Endodermal cell (in vitro differentiated cells): ENCODE results near the gene EPC1. TPM values are rescaled to one million over a fixed set of nuclear protein-coding genes. Genes with fewer than 3 reads are reported as not detected.
A peak's percentile ranks its signal among the peaks of the same experiment; 100 is the strongest.

Experiments used
- DNase-seq: peaks from one replicate; pipeline ENCODE4 v3.0.0-alpha.2; 2017
- H3K27ac ChIP-seq: 2 replicates; pipeline ENCODE4 v1.5.1; 2013; ENCODE audit warnings: mild to moderate bottlenecking, low read depth, low read length, moderate library complexity
- H3K27me3 ChIP-seq: 2 replicates; pipeline ENCODE4 v1.6.1; 2013; ENCODE audit warnings: mild to moderate bottlenecking, low read length, moderate library complexity; ENCODE audit not compliant: insufficient read depth, control insufficient read depth, poor library complexity, severe bottlenecking
- H3K36me3 ChIP-seq: 2 replicates; pipeline ENCODE4 v1.7.0; 2013; ENCODE audit warnings: mild to moderate bottlenecking, low read length, moderate library complexity; ENCODE audit not compliant: control insufficient read depth, insufficient read depth
- H3K4me1 ChIP-seq: one replicate; pipeline ENCODE4 v1.7.0; 2013; ENCODE audit warnings: low read length; ENCODE audit not compliant: control insufficient read depth, insufficient read depth
- H3K4me3 ChIP-seq: 2 replicates; pipeline ENCODE4 v1.5.1; 2013; ENCODE audit warnings: mild to moderate bottlenecking, low read length, moderate library complexity
- H3K9ac ChIP-seq: 2 replicates; pipeline ENCODE4 v1.6.1; 2013; ENCODE audit warnings: mild to moderate bottlenecking, low read length, moderate library complexity; ENCODE audit not compliant: poor library complexity, severe bottlenecking; ENCODE audit errors: extremely low read depth
- H3K9me3 ChIP-seq: 2 replicates; pipeline ENCODE4 v1.6.1; 2013; ENCODE audit warnings: mild to moderate bottlenecking, low read length, moderate library complexity; ENCODE audit not compliant: control insufficient read depth
- H3K27ac Mint-ChIP-seq: 2 replicates; pipeline ENCODE4 v1.8.0; 2020; ENCODE audit warnings: mixed read lengths
- H3K27me3 Mint-ChIP-seq: 2 replicates; pipeline ENCODE4 v1.8.0; 2021; ENCODE audit warnings: mild to moderate bottlenecking, mixed read lengths; ENCODE audit not compliant: insufficient read depth
- H3K36me3 Mint-ChIP-seq: 2 replicates; pipeline ENCODE4 v1.8.0; 2020; ENCODE audit warnings: low read depth, mixed read lengths
- H3K4me1 Mint-ChIP-seq: 2 replicates; pipeline ENCODE4 v1.8.0; 2020; ENCODE audit warnings: mixed read lengths
- H3K4me3 Mint-ChIP-seq: 2 replicates; pipeline ENCODE4 v1.8.0; 2020; ENCODE audit warnings: mild to moderate bottlenecking, moderate library complexity, mixed read lengths
- H3K9me3 Mint-ChIP-seq: 2 replicates; pipeline ENCODE4 v1.8.0; 2020; ENCODE audit warnings: mild to moderate bottlenecking, mixed read lengths
- WGBS, 2 experiments: methylation state at CpG; one replicate each; pipeline versions ENCODE4 v1.1.5 to v1.1.7; 2013; ENCODE audit warnings: missing lambda C conversion rate in 2 of 2, mixed read lengths in 1 of 2; ENCODE audit not compliant: insufficient coverage in 1 of 2, insufficient read length in 1 of 2; 5-methylcytosine and 5-hydroxymethylcytosine counted together
- total RNA-seq, 2 donors: library from RNA; stranded (reverse); fragmentation: NEBNext Ultra II Directional in 1 of 2; extraction: Animal tissue kit (Norgen Biotek cat#: 25700) in 1 of 2; gene quantifications; 2 replicates in 1 of 2; 3 replicates in 1 of 2; pipeline ENCODE4 v1.2.1, GENCODE V29; 2021
- TF ChIP-seq, protein P1 (sequence below): fragments of 200-600 bp; sonication (generic); conservative IDR thresholded peaks from 2 replicates; pipeline ENCODE4 v1.5.0; 2021; ENCODE audit warnings: antibody characterized with exemption, mild to moderate bottlenecking

Gene EPC1
- total RNA-seq, 2 donors from 2014 or later, result 27.9 to 40.3 TPM

DNA sequence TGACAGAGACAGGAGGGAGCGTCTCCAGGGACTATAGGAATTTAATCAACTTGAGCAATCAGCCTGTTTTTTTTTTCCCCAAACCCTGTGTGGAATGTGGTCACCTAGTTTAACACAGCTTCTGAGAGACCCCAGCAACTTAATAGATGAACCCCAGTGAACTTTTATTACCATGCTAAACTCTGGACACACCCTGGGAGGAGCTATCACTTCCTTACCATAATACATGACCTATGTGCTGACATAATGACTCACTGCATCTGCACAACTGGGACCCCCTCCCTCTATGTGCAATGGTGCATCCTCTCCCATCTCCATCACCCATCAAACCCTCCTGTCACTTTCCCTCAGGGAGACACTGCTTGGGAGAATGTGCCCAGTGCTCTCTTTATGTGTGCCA lies 83.7 kb downstream of the EPC1 start:
- peaks cover 76% of the 10 kb centered on the region for H3K27me3 Mint-ChIP-seq
- Histone ChIP-seq H3K9me3 (peaks cover 20% of the 10 kb centered on the region), H3K36me3 (peaks cover 11% of the 10 kb centered on the region), H3K4me1 (no peaks in the 10 kb centered on the region), H3K4me3 (no peak overlapping the region), H3K27me3 (peaks cover 59% of the 10 kb centered on the region), H3K27ac (no peak overlapping the region), H3K9ac (no peak overlapping the region)
- TF ChIP-seq, protein P1, sequence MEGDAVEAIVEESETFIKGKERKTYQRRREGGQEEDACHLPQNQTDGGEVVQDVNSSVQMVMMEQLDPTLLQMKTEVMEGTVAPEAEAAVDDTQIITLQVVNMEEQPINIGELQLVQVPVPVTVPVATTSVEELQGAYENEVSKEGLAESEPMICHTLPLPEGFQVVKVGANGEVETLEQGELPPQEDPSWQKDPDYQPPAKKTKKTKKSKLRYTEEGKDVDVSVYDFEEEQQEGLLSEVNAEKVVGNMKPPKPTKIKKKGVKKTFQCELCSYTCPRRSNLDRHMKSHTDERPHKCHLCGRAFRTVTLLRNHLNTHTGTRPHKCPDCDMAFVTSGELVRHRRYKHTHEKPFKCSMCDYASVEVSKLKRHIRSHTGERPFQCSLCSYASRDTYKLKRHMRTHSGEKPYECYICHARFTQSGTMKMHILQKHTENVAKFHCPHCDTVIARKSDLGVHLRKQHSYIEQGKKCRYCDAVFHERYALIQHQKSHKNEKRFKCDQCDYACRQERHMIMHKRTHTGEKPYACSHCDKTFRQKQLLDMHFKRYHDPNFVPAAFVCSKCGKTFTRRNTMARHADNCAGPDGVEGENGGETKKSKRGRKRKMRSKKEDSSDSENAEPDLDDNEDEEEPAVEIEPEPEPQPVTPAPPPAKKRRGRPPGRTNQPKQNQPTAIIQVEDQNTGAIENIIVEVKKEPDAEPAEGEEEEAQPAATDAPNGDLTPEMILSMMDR, result no peak
- H3K36me3 Mint-ChIP-seq, result peaks cover 20% of the 10 kb centered on the region
- WGBS, 2 experiments, result 100% methylated on average over 1 of the region's 1 CpG
- no peak overlapping the region for H3K27ac Mint-ChIP-seq
- peaks cover 15% of the 10 kb centered on the region for H3K4me1 Mint-ChIP-seq
- no peak overlapping the region for H3K4me3 Mint-ChIP-seq
- H3K9me3 Mint-ChIP-seq, result peaks cover 2% of the 10 kb centered on the region
- no peak for DNase-seq

DNA sequence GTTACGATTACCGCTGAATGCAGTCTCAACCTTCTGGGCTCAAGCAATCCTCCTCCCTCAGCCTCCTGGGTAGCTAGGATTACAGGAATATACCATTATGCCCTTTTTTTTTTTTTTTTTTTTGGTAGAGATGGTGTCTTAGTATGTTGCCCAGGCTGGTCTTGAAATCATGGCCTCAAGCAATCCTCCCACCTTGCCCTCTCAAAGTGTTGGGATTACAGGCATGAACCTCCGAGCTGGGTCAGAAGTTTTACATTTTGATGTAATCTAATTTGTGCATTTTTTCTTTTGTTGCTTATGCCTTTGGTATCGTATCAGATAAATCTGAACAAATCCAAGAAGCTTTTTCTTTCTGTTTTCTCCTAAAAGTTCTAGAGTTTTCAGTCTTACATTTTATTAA lies 87.4 kb downstream of the EPC1 start:
- no peak overlapping the region for H3K27ac Mint-ChIP-seq
- Histone ChIP-seq H3K4me1 (no peaks in the 10 kb centered on the region), H3K9me3 (peaks cover 11% of the 10 kb centered on the region), H3K36me3 (no peaks in the 10 kb centered on the region), H3K27ac (no peak overlapping the region), H3K27me3 (peaks cover 56% of the 10 kb centered on the region), H3K4me3 (no peak overlapping the region), H3K9ac (no peak overlapping the region)
- H3K36me3 Mint-ChIP-seq, result peaks cover 2% of the 10 kb centered on the region
- no peak for DNase-seq
- H3K4me1 Mint-ChIP-seq, result no peaks in the 10 kb centered on the region
- TF ChIP-seq, protein P1, result no peak
- H3K9me3 Mint-ChIP-seq, result peaks cover 2% of the 10 kb centered on the region
- WGBS, 2 experiments, result 95% methylated on average over 4 of the region's 4 CpGs; no CpG with 5 or more reads in 1 of the 2 experiments
- H3K4me3 Mint-ChIP-seq, result no peak overlapping the region
- peaks cover 60% of the 10 kb centered on the region for H3K27me3 Mint-ChIP-seq

DNA sequence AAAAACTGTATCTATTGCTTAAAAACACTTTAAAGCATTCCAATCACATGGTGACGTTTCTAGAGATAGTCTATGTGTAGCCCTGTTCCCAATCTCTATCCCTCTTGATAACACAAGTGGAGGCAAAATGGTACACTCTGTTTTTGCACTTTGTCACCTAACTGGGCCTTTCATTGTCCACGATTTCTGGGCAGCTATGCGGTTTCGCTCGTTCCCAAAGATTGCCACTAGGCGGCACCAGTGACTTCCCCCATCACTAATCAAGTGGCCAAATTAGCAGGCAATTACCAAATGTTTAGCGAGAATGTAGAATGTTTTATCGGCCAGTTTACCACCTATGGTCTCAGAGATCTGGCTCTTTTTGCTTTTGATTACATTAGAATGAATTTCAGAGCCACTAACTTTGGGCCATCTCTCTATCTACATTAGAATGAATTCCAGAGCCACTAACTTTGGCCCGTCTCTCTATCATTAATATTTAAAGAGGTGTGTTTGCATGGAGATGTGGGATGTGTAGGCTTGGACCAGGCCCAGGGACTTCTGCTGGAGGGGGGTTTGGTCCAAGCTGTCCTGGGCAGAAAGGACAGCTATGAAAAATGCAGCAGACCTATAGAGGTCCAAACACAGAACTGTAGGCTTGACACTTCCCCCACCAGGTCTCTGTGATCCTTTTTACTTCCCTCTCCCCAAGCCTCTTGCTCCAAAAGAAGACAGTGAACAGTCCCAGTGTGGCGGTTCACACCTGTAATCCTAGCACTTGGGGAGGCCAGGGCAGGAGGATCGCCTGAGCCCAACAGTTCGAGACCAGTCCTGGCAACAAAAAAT lies 90.1 kb downstream of the EPC1 start:
- peaks cover 11% of the 10 kb centered on the region for H3K4me1 Mint-ChIP-seq
- H3K4me3 ChIP-seq, result no peak overlapping the region
- WGBS, 2 experiments, result 9 to 36% methylated on average over 8 to 12 of the region's 12 CpGs
- H3K9ac ChIP-seq, result no peak overlapping the region
- peaks cover 34% of the 10 kb centered on the region for H3K27me3 Mint-ChIP-seq
- DNase-seq, result peak; percentile 90
- H3K9me3 ChIP-seq, result no peaks in the 10 kb centered on the region
- no peak overlapping the region for H3K27ac ChIP-seq
- no peak overlapping the region for H3K27ac Mint-ChIP-seq
- H3K4me3 Mint-ChIP-seq, result no peak overlapping the region
- no peaks in the 10 kb centered on the region for H3K36me3 Mint-ChIP-seq
- H3K4me1 ChIP-seq, result peaks cover 12% of the 10 kb centered on the region
- TF ChIP-seq, protein P1, result peak; percentile 91
- H3K27me3 ChIP-seq, result peaks cover 34% of the 10 kb centered on the region
- no peaks in the 10 kb centered on the region for H3K36me3 ChIP-seq
- H3K9me3 Mint-ChIP-seq, result no peaks in the 10 kb centered on the region
